Natural killer cell treated with Interleukin-12 subunit alpha and Interleukin-12 subunit beta and Interleukin-15 and Interleukin-18, amount 100 ng/mL, for 72 hours (primary cell): ENCODE measurements around the gene COL28A1. TPM values are rescaled to one million over a fixed set of nuclear protein-coding genes. Genes with fewer than 3 reads are reported as not detected.
"Not testable (repeated sequence)": the region's sequence is repeated elsewhere in the genome, so short reads cannot be mapped to it uniquely, and the experiment has no call there.

Experiments
- ATAC-seq, 2 donors: fragments of 150-1000 bp; cut with Tn5 transposase in 1 of 2; sonication (Bioruptor Pico), chemical (Tn5 transposase) in 1 of 2; 2 replicates each; pipeline ENCODE4 v1.10.0; 2021
- DNase-seq: peaks from one replicate; pipeline ENCODE4 v3.0.0; 2022; ENCODE audit warnings: low spot score
- H3K27ac Mint-ChIP-seq, 2 donors: 1 replicate in 1 of 2; 2 replicates in 1 of 2; pipeline ENCODE4 v1.8.0; 2022; ENCODE audit warnings: mixed read lengths in 2 of 2, mild to moderate bottlenecking in 1 of 2, moderate library complexity in 1 of 2
- H3K27me3 Mint-ChIP-seq, 2 donors: 1 replicate in 1 of 2; 2 replicates in 1 of 2; pipeline ENCODE4 v1.8.0; 2022; ENCODE audit warnings: mixed read lengths in 2 of 2
- H3K36me3 Mint-ChIP-seq: one replicate; pipeline ENCODE4 v1.8.0; 2022; ENCODE audit warnings: mixed read lengths
- H3K4me1 Mint-ChIP-seq, 2 donors: 1 replicate in 1 of 2; 2 replicates in 1 of 2; pipeline ENCODE4 v1.8.0; 2022; ENCODE audit warnings: low read depth in 2 of 2, mixed read lengths in 2 of 2, mild to moderate bottlenecking in 1 of 2
- H3K4me3 Mint-ChIP-seq: one replicate; pipeline ENCODE4 v1.8.0; 2022; ENCODE audit warnings: mixed read lengths
- H3K9me3 Mint-ChIP-seq: 2 replicates; pipeline ENCODE4 v1.8.0; 2022; ENCODE audit warnings: mixed read lengths
- total RNA-seq, 2 donors: library from RNA; stranded (reverse); gene quantifications; one replicate each; pipeline ENCODE4 v1.2.3, GENCODE V29; 2022

The COL28A1 gene
- total RNA-seq, 2 donors from 2014 or later: 0.24 TPM; not detected in 1

- Mint-ChIP-seq H3K27me3 (no peaks in the 10 kb centered on the region), H3K4me3 (peak within 1 kb of the TSS; percentile 88), H3K36me3 (peaks cover 11% of the 10 kb centered on the region), H3K4me1 (peaks cover 27 to 34% of the 10 kb centered on the region in 2 donors), H3K9me3 (no peaks in the 10 kb centered on the region), H3K27ac (peak within 1 kb of the TSS; percentile 75)
- DNase-seq (peak; percentile 90), ATAC-seq (peak; percentile 94 to 95)
Measured at GRCh38 chr7:7566651-7567611, 31.3 kb upstream of the COL28A1 start, which contains the start of gene MIOS. MIOS (plus strand) TSS chr7:7566884; CDS start chr7:7572476, 5,592 bp downstream.

DNA sequence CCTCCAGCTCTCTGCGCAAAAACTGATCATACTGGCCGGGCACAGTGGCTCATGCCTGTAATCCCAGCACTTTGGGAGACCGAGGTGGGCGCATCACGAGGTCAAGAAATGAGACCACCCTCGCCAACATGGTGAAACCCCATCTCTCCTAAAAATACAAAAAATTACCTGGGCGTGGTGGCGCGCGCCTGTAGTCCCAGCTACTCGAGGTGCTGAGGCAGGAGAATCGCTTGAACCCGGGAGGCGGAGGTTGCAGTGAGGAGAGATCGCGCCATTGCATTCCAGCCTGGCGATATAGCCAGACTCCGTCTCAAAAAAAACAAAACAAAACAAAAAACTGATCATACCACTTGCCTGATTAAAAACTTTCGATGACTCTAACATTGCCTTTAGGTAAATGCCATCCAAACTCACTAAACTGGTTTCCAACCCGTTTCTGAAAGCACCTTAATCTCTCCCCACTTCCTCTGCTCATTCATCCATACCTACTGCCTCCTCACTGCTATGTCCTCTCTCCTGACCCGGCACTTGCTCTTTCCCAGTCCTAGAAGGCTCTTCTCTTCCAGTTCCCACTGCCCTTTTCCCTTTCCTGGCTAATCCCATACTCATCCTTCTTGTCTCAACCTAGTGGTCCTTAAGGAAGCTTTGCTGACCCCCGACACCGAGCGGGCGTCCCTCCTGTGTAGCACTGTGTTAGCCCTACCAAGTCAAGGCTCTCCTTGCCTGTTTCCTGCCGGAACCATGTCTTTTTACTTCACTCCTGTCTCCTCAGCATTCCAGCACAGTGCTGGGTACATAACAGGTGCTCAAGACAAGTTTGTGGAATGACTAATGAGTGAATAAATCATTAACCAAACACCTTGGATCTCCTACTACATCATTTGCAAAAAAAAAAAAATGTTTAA, 30.3 kb upstream of the COL28A1 start:
- H3K4me1 Mint-ChIP-seq: peaks cover 27 to 34% of the 10 kb centered on the region in 2 donors
- H3K27ac Mint-ChIP-seq: no peak overlapping the region
- H3K27me3 Mint-ChIP-seq: no peaks in the 10 kb centered on the region
- no peak overlapping the region for H3K4me3 Mint-ChIP-seq
- DNase-seq: no peak
- no peaks in the 10 kb centered on the region for H3K9me3 Mint-ChIP-seq
- peaks cover 11% of the 10 kb centered on the region for H3K36me3 Mint-ChIP-seq
- no peak for ATAC-seq

GRCh38 chr7:7565018-7565680, 29.5 kb upstream of the COL28A1 start:
- ATAC-seq (no peak), DNase-seq (no peak)
- Mint-ChIP-seq H3K36me3 (peaks cover 10% of the 10 kb centered on the region), H3K27ac (no peak overlapping the region), H3K27me3 (no peaks in the 10 kb centered on the region), H3K4me3 (no peak overlapping the region), H3K9me3 (no peaks in the 10 kb centered on the region), H3K4me1 (peaks cover 25 to 31% of the 10 kb centered on the region in 2 donors)

- Mint-ChIP-seq H3K4me1 (peaks cover 17 to 23% of the 10 kb centered on the region in 2 donors), H3K27me3 (no peaks in the 10 kb centered on the region), H3K9me3 (no peaks in the 10 kb centered on the region), H3K27ac (no peak overlapping the region), H3K4me3 (no peak overlapping the region), H3K36me3 (peaks cover 10% of the 10 kb centered on the region)
- DNase-seq (no peak), ATAC-seq (no peak)
Measured at GRCh38 chr7:7564323-7564780, 28.7 kb upstream of the COL28A1 start.

GRCh38 chr7:7563813-7564212, 28.1 kb upstream of the COL28A1 start:
- peaks cover 11 to 17% of the 10 kb centered on the region in 2 donors for H3K4me1 Mint-ChIP-seq
- no peak for DNase-seq
- no peak overlapping the region for H3K27ac Mint-ChIP-seq
- no peak for ATAC-seq
- no peak overlapping the region for H3K4me3 Mint-ChIP-seq
- peaks cover 15% of the 10 kb centered on the region for H3K36me3 Mint-ChIP-seq
- H3K9me3 Mint-ChIP-seq: peaks cover under 1% of the 10 kb centered on the region
- H3K27me3 Mint-ChIP-seq: peaks cover 0 to 5% of the 10 kb centered on the region in 2 donors

DNA sequence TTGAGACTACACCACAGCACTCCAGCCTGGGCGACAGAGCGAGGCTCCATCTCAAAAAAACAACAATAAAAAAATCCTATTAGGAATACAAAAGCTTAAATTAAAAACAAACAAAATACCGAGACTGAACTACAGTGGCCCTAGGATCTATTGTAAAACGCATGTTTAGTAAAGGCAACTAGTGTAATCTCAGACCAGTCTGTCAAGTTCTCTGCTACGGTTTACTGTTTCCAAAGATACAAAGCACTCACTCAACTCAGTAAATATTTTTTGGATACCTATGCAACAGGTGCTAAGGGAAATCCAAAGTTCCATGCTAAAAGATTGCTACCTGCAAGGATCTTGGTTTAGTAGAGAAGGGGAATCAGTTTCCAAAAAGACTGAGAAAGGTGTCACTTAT, 27.6 kb upstream of the COL28A1 start:
- peaks cover 9 to 12% of the 10 kb centered on the region in 2 donors for H3K4me1 Mint-ChIP-seq
- peaks cover 5% of the 10 kb centered on the region for H3K9me3 Mint-ChIP-seq
- peaks cover 20% of the 10 kb centered on the region for H3K36me3 Mint-ChIP-seq
- ATAC-seq (no peak), DNase-seq (no peak)
- H3K27me3 Mint-ChIP-seq: peaks cover 0 to 8% of the 10 kb centered on the region in 2 donors
- no peak overlapping the region for H3K27ac Mint-ChIP-seq
- no peak overlapping the region for H3K4me3 Mint-ChIP-seq

DNA sequence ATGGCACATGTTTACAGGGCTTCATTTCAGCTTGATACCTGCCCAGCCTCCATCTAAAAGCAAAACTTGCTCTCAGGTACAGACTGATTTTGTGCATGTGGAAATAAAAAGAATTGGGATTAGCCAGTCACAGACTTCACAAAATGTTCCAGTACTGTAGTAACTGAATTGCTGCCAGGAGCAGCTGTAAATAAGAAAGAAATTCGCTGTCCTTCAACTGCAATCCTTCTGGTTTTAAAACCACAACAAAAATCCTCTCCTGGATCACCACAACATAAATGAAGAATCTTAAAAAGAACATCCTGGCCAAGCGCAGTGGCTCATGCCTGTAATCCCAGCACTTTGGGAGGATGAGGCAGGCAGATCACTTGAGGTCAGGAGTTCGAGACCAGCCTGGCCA, 27.1 kb upstream of the COL28A1 start:
- Mint-ChIP-seq H3K27me3 (peaks cover under 1 to 8% of the 10 kb centered on the region in 2 donors), H3K27ac (no peak overlapping the region), H3K4me1 (peaks cover 3 to 6% of the 10 kb centered on the region in 2 donors), H3K4me3 (no peak overlapping the region), H3K36me3 (peaks cover 25% of the 10 kb centered on the region), H3K9me3 (peaks cover 9% of the 10 kb centered on the region)
- DNase-seq (no peak), ATAC-seq (no peak)

DNA sequence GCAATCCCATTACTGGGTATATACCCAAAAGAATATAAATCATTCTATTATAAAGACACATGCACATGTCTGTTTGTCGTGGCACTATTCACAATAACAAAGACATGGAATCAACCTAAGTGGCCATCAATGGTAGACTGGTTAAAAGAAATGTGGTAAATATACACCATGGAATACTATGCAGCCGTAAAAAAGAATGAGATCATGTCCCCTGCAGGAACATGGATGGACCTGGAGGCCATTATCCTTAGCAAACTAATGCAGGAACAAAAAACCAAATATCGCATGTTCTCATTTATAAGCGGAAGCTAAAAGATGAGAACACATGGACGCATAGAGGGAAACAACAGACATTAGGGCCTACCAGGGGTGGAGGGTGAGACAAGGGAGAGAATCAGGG, 25.9 kb upstream of the COL28A1 start:
- H3K36me3 Mint-ChIP-seq: peaks cover 29% of the 10 kb centered on the region
- ATAC-seq, H3K27me3 Mint-ChIP-seq, H3K4me3 Mint-ChIP-seq, H3K4me1 Mint-ChIP-seq, H3K27ac Mint-ChIP-seq, DNase-seq, H3K9me3 Mint-ChIP-seq: not testable (repeated sequence)

DNA sequence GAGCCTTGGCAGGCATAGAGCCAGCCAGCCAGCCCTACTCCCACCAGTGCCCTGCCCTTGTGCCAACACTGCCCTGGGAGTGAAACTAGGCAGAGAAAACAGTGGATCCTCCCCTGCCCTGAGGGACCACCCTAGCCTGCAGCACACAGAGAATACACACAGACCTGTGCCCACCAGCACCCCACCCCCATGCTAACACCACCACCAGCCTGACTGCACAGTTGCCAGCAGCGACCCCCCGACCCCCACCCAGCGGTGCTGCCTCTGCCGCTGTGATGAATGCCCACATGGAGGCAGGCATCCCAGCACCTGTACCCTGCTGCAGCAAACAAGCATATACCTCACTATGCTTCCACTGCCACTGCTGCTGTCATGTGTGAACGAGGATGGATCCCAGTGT, 21.6 kb upstream of the COL28A1 start:
- H3K27ac Mint-ChIP-seq: no peak overlapping the region
- no peak overlapping the region for H3K4me3 Mint-ChIP-seq
- ATAC-seq: peak in 1 of 2 donors; percentile 27
- peaks cover 0 to 3% of the 10 kb centered on the region in 2 donors for H3K4me1 Mint-ChIP-seq
- H3K36me3 Mint-ChIP-seq: peaks cover 29% of the 10 kb centered on the region
- H3K27me3 Mint-ChIP-seq: peaks cover 4 to 8% of the 10 kb centered on the region in 2 donors
- H3K9me3 Mint-ChIP-seq: peaks cover 9% of the 10 kb centered on the region
- DNase-seq: no peak

DNA sequence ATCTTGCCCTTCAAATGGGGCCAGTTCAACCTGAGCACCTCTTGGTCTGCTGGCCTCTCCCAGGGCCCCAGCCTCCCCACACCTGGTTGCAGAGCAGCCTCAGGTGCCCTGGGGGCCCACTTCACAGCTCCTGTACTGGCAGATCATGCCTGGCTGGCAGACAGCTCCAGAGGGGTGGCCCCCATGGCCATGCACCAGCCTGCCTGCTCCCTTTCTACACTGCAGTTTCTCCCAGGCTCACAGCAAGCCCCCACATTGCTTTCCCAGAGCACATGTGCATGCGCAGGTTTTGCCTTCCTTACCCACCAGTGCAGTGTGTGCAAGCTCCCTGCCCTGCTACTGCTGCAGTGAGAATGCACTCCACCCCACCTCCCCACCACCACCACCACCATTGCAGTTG, 21.2 kb upstream of the COL28A1 start:
- no peak overlapping the region for H3K4me3 Mint-ChIP-seq
- DNase-seq: no peak
- peaks cover 4 to 8% of the 10 kb centered on the region in 2 donors for H3K27me3 Mint-ChIP-seq
- no peak overlapping the region for H3K27ac Mint-ChIP-seq
- peaks cover 9% of the 10 kb centered on the region for H3K9me3 Mint-ChIP-seq
- H3K4me1 Mint-ChIP-seq: peaks cover 0 to 3% of the 10 kb centered on the region in 2 donors
- no peak for ATAC-seq
- H3K36me3 Mint-ChIP-seq: peaks cover 29% of the 10 kb centered on the region

DNA sequence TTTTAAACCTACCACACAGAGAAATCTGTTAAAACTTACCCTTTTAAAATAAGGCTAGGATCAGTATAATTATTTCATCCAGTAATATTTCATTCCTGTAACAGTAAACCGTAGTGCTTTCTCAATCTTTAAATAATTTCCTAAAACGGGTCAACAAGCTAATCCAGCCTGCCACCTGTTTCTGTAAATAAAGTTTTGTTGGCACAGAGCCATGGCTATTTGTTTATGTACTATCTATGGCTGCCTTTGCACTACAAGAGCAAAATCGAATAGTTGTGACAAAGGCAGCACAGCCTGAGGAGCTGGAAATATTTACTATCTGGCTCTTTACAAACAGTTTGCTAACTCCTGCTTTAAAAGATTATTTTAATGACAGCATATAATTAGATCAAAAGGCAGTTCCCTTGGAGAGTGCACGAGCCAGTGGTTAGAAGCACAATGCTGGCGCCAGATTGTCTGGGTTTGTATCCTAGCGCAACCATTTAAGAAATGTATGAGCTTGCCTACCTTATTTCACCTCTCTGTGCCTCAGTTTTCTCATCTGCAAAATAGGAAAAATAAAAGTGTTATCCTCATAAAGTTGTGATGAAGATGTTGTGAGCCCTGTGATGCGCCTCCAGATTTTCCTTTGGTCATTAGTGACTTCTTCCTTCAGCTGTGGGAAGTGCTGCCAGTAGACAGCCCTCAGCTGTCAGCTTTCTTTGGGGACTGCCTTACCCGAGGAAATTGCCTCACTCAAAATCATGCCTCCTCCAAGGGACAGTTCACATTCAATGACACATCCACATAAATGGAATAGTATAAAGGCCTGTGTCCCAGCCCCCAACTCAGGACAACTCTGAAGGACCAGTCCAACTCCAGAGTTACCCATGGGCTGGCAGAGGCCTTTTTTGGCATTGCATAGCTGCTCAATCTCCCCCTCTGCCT, 19.2 kb upstream of the COL28A1 start:
- no peak for DNase-seq
- Mint-ChIP-seq H3K9me3 (peaks cover 9% of the 10 kb centered on the region), H3K36me3 (peaks cover 25% of the 10 kb centered on the region), H3K4me3 (no peak overlapping the region), H3K4me1 (peaks cover 0 to 3% of the 10 kb centered on the region in 2 donors), H3K27ac (no peak overlapping the region), H3K27me3 (peaks cover 4 to 8% of the 10 kb centered on the region in 2 donors)
- no peak for ATAC-seq

- no peak overlapping the region for H3K4me3 Mint-ChIP-seq
Measured at GRCh38 chr7:7554021-7554432, 18.4 kb upstream of the COL28A1 start.

More at GRCh38 chr7:7554021-7554432, 18.4 kb upstream of the COL28A1 start:
- Mint-ChIP-seq H3K36me3 (peaks cover 16% of the 10 kb centered on the region), H3K27ac (no peak overlapping the region), H3K9me3 (peaks cover 9% of the 10 kb centered on the region), H3K4me1 (peaks cover 0 to 3% of the 10 kb centered on the region in 2 donors), H3K27me3 (peaks cover 4 to 5% of the 10 kb centered on the region in 2 donors)
- DNase-seq (no peak), ATAC-seq (no peak)
